Transverse colon (tissue), 4 donors: ENCODE results near the gene TENT4B. TPM values are rescaled to one million over a fixed set of nuclear protein-coding genes. Genes with fewer than 3 reads are reported as not detected.
"Not testable (repeated sequence)": the region's sequence is repeated elsewhere in the genome, so short reads cannot be mapped to it uniquely, and the experiment has no call there.

Experiments used
- DNase-seq: peaks from one replicate; pipeline ENCODE4 v3.0.0-alpha.2; 2019
- H3K27ac ChIP-seq, 4 donors: fragments of 200-600 bp; sonication (generic); 2 replicates each; pipeline ENCODE4 v1.5.1; 2016 to 2018; ENCODE audit warnings: inconsistent platforms in 4 of 4
- H3K27me3 ChIP-seq: fragments of 200-600 bp; sonication (generic); 2 replicates; pipeline ENCODE4 v1.5.1; 2017; ENCODE audit warnings: inconsistent platforms
- H3K36me3 ChIP-seq, 4 donors: fragments of 200-600 bp; sonication (generic); 2 replicates each; pipeline ENCODE4 v1.5.1; 2017 to 2019; ENCODE audit warnings: inconsistent platforms in 4 of 4
- H3K4me1 ChIP-seq, 4 donors: fragments of 200-600 bp; sonication (generic); 2 replicates each; pipeline ENCODE4 v1.5.1; 2017 to 2020; ENCODE audit warnings: inconsistent platforms in 4 of 4
- H3K4me3 ChIP-seq, 4 donors: fragments of 200-600 bp; sonication (generic); 1 replicate in 1 of 4; 2 replicates in 3 of 4; pipeline versions ENCODE4 v1.5.1 to v1.6.1; 2017 to 2019; ENCODE audit warnings: inconsistent platforms in 4 of 4
- H3K9me3 ChIP-seq, 2 donors: fragments of 200-600 bp; sonication (generic); 2 replicates each; pipeline ENCODE4 v1.5.1; 2017 to 2019; ENCODE audit warnings: inconsistent platforms in 2 of 2
- EP300 ChIP-seq: sonication (generic); formaldehyde crosslinking; IDR thresholded peaks from one replicate; pipeline ENCODE4 v1.6.1; 2017; ENCODE audit warnings: antibody characterized with exemption, low read depth
- POLR2A ChIP-seq: fragments of 450-650 bp; IDR thresholded peaks from one replicate; pipeline ENCODE4 v1.6.1; 2016; ENCODE audit warnings: antibody characterized with exemption, mild to moderate bottlenecking, moderate library complexity
- POLR2AphosphoS5 ChIP-seq, 3 donors: sonication (generic); formaldehyde crosslinking; IDR thresholded peaks; one replicate each; pipeline ENCODE4 v1.6.1; 2016; ENCODE audit warnings: antibody characterized with exemption in 3 of 3
- WGBS, 2 donors: methylation state at CpG; one replicate each; pipeline ENCODE4 v1.1.5; 2018; ENCODE audit warnings: low coverage in 1 of 2; 5-methylcytosine and 5-hydroxymethylcytosine counted together
- in situ Hi-C, 4 donors: fragments of 200-750 bp; cut with MboI; loops; one replicate each; pipeline versions ENCODE4 v1.15.0 to v1.15.1; 2017; ENCODE audit warnings: low sequenced_read_pairs in 3 of 4, low pct_ligation_motif_present in 1 of 4, low pct_unique_long_range_greater_than_20kb in 1 of 4
- intact Hi-C: fragments of 100-400 bp; cut with DNase I; formaldehyde crosslinking; loops from one replicate; pipeline ENCODE4 v1.15.1; 2023; ENCODE audit warnings: low total_unique reads
- total RNA-seq, 4 donors: library from RNA; depleted of rRNA; stranded (reverse); fragments of >200 nt; gene quantifications; one replicate each; pipeline ENCODE4 v1.1.0, GENCODE V29; 2016
- TF ChIP-seq, protein P1 (sequence below), 5 experiments: fragments of 200-600 bp in 3 of 5; fragments of 450-650 bp in 2 of 5; sonication (generic) in 3 of 5; IDR thresholded peaks; 1 replicate in 2 of 5; 2 replicates in 3 of 5; pipeline ENCODE4 v1.5.1; 2016 to 2017; ENCODE audit warnings: antibody characterized with exemption in 5 of 5, inconsistent platforms in 3 of 5, mild to moderate bottlenecking in 2 of 5, moderate library complexity in 1 of 5

TENT4B gene
- total RNA-seq, 4 donors from 2014 or later = 8.2 to 18.0 (median 13.0) TPM

DNA sequence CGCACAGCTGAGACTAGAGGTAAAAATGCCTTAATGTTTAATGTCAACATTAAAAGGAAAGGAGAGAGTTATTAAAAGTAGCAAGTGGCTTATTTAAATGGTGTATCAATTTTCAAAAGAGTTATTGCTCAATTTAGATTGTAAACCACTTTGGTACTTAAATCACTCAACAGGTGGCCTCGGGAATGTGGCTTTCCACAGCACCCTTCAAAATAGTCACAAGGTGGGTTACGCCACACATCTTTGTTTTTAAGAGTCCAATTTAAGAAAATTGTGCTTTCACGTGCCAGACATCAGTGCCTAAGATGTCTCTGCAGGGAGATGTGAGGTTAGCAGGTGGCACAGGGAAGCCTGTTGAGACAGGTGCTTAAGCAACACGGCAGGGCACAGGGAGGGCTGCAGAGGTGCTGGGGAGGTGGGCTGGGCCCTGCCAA is 85.8 kb downstream of the TENT4B start:
- intact Hi-C loops (no loop called here), in situ Hi-C loops (loop anchor here in 2 of 4 donors (25.0 kb wide), 2 partner anchors 123 to 423 kb away; partner anchors contain the start of gene BRD7 (in 1 of the 2))
- no peaks in the 10 kb centered on the region for H3K9me3 ChIP-seq
- H3K4me1 ChIP-seq = peaks cover 0 to 8% (median 5%) of the 10 kb centered on the region in 4 donors
- H3K36me3 ChIP-seq = no peaks in the 10 kb centered on the region
- H3K4me3 ChIP-seq = no peak overlapping the region
- no peaks in the 10 kb centered on the region for H3K27me3 ChIP-seq
- TF ChIP-seq POLR2A (no peak), EP300 (no peak), POLR2AphosphoS5 (IDR thresholded peaks at IDR 0.05) (no peak)
- TF ChIP-seq, protein P1, sequence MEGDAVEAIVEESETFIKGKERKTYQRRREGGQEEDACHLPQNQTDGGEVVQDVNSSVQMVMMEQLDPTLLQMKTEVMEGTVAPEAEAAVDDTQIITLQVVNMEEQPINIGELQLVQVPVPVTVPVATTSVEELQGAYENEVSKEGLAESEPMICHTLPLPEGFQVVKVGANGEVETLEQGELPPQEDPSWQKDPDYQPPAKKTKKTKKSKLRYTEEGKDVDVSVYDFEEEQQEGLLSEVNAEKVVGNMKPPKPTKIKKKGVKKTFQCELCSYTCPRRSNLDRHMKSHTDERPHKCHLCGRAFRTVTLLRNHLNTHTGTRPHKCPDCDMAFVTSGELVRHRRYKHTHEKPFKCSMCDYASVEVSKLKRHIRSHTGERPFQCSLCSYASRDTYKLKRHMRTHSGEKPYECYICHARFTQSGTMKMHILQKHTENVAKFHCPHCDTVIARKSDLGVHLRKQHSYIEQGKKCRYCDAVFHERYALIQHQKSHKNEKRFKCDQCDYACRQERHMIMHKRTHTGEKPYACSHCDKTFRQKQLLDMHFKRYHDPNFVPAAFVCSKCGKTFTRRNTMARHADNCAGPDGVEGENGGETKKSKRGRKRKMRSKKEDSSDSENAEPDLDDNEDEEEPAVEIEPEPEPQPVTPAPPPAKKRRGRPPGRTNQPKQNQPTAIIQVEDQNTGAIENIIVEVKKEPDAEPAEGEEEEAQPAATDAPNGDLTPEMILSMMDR (IDR thresholded peaks at IDR 0.05) = no peak
- no peak overlapping the region for H3K27ac ChIP-seq
- no peak for DNase-seq
- WGBS, 2 donors = 57 to 65% methylated on average over 5 of the region's 5 CpGs

DNA sequence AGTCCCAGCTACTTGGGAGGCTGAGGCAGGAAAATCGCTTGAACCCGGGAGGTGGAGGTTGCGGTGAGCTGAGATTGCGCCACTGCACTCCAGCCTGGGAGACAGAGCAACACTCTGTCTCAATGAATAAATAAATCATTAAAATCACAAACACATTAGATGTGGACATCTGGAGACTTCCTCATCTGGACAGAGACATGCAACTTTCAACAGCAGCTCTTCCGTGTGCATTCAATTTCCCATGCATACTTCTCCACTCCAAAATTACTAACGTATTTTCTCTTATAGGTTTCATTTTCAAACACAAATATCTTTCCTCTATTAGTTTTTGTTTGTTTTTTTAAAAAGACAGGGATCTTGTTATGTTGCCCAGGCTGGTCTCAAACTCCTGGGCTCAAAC is 89.9 kb downstream of the TENT4B start:
- H3K36me3 ChIP-seq, H3K27ac ChIP-seq, H3K9me3 ChIP-seq, intact Hi-C loops, H3K27me3 ChIP-seq, DNase-seq, H3K4me3 ChIP-seq: not testable (repeated sequence)
- peaks cover 8 to 28% (median 20%) of the 10 kb centered on the region in 4 donors for H3K4me1 ChIP-seq
- in situ Hi-C loops = loop anchor here in 3 of 4 donors (10.0 to 25.0 kb wide), 3 partner anchors 112 to 419 kb away; partner anchors contain the start of gene BRD7 (in 1 of the 3)
- WGBS, 2 donors = 56 to 69% methylated on average over 4 to 6 of the region's 6 CpGs

DNA sequence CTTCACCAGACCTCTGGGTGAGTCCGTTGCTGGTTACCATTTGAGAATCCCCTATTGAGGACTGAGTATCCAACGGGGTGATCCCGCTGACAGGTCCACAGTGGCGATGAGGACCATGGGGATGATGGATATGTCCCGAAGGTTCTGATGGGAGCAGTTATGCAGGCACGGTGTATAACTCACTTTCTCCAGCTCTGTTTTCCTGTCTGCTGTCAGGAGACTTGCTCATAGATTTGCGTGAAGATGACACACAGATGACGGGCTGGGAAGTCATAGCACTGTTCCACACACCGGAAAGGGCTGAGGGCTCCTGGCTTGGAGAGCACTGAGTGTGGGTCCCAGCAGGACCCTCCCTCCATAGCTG is 91.0 kb downstream of the TENT4B start:
- intact Hi-C loops = no loop called here
- WGBS, 2 donors = 94% methylated on average over 9 of the region's 9 CpGs; no CpG with 5 or more reads in 1 of the 2 donors
- no peaks in the 10 kb centered on the region for H3K27me3 ChIP-seq

DNA sequence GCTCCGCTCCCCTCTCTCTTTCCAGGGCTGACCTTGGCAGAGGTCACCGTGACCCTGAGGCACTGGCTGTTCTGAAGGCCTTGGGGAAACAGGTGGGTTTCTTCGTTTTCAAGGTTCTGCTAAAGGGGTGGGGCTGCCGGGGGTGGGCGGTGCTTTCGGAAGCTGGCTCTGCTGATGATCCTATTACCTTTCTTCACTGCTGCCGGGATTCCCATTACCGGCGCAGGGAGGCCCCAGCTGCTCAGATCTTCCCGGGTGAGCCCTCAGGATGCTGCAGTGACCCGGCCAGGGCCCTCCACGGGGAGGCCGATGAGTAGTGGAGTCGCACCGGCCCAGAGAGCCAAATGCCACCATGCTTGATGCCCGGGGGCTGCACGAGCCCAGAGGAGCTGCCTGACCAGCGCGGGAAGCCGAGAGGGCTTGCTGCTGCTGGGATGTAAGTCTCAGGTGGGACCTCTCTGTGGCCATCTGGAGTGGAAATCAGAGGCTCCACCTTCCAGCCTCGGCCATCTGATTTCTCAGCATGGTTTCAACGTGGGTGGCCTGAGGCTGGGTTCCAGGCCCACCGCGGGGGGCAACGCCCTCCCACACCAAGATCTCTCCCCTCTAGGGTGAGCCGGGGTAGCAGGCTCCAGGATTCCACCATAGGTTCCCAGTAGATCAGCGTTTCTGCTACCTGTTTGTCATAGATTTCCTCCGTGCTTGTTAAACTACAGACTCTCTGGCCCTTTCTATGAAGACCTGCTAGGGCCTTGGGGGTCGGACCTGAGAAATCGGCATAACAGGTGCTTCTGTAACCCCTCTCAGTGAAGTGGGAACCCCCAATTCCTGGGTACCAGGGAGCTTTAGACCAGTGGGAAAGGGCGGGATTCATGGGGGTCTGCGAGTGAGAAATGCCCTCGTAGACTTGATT is 91.7 kb downstream of the TENT4B start:
- no peaks in the 10 kb centered on the region for H3K36me3 ChIP-seq
- H3K4me3 ChIP-seq = peak overlapping the region in 3 of 4 donors; percentile 66 to 78 (median 68)
- WGBS, 2 donors = 57% methylated on average over 33 of the region's 33 CpGs; no CpG with 5 or more reads in 1 of the 2 donors
- DNase-seq = no peak
- H3K9me3 ChIP-seq = no peaks in the 10 kb centered on the region
- H3K27ac ChIP-seq = peak overlapping the region in 3 of 4 donors; percentile 46 to 60 (median 48)
- H3K27me3 ChIP-seq = no peaks in the 10 kb centered on the region
- peaks cover 8 to 31% (median 20%) of the 10 kb centered on the region in 4 donors for H3K4me1 ChIP-seq
- TF ChIP-seq POLR2A = no peak
- intact Hi-C loops (no loop called here), in situ Hi-C loops (loop anchor here in 3 of 4 donors (10.0 to 25.0 kb wide), 3 partner anchors 110 to 418 kb away; partner anchors contain the start of gene BRD7 (in 1 of the 3))

More for the DNA sequence above, 91.0 kb downstream of the TENT4B start:
- Histone ChIP-seq H3K36me3 (no peaks in the 10 kb centered on the region), H3K9me3 (no peaks in the 10 kb centered on the region), H3K4me1 (peaks cover 8 to 28% (median 20%) of the 10 kb centered on the region in 4 donors), H3K27ac (no peak overlapping the region), H3K4me3 (no peak overlapping the region)
- no peak for DNase-seq
- in situ Hi-C loops = loop anchor here in 3 of 4 donors (10.0 to 25.0 kb wide), 3 partner anchors 111 to 418 kb away; partner anchors contain the start of gene BRD7 (in 1 of the 3)
- TF ChIP-seq EP300 (no peak), POLR2A (no peak), POLR2AphosphoS5 (IDR thresholded peaks at IDR 0.05) (no peak)
- TF ChIP-seq, protein P1 (IDR thresholded peaks at IDR 0.05) = no peak
